Measurements from ENCODE around the gene TNS1.
"Not testable (repeated sequence)": the region's sequence is repeated elsewhere in the genome, so short reads cannot be mapped to it uniquely, and the experiment has no call there.

GRCh38 chr2:218044599-218044998, 41.8 kb upstream of the TNS1 start:
- TF ChIP-seq CTCF (IDR thresholded peaks at IDR 0.05; ENCODE audit: insufficient read depth, low read length); POLR2AphosphoS5 (IDR thresholded peaks at IDR 0.05; ENCODE audit: low read depth); REST (IDR thresholded peaks at IDR 0.05; ENCODE audit: insufficient replicate concordance, low read depth); GABPA (IDR thresholded peaks at IDR 0.05; ENCODE audit: low read depth); SPI1 (IDR thresholded peaks at IDR 0.05; ENCODE audit: borderline replicate concordance, low read depth): not testable (repeated sequence)
